Measurements from ENCODE around the gene SLC26A8.

Gene SLC26A8

DNA sequence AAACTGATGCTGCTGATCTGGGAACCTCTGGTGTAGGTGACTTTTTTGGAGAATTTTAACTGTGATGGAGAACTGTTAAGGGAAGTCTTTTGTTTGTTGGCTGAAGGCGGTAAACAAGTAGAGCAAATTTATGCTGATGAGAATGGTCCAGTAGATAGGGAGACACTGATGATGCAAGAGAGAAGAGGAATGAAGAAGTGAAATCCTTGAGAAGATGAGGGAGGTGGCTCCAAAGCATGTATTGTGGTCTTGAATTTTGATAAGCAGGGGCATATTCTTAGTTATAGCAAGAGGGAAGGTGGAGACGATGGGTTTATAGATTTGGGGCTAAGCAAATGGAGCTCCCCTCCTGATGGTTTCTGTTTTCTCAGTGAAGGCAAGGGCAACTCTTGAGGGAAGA is 25.1 kb upstream of the SLC26A8 start:
- H3K27ac ChIP-seq, result no peak overlapping the region
- H3K9ac ChIP-seq, result no peak overlapping the region
- H3K4me1 ChIP-seq, result peaks cover 3% of the 10 kb centered on the region
- H2AFZ ChIP-seq, result no peak overlapping the region
- H3K4me2 ChIP-seq (ENCODE audit: low read length), result no peak overlapping the region
- no peak overlapping the region for H3K4me3 ChIP-seq (ENCODE audit: low read depth, low read length)
- peaks cover 37% of the 10 kb centered on the region for H3K79me2 ChIP-seq
- no peak for TF ChIP-seq CTCF (IDR thresholded peaks at IDR 0.05)
- H3K9me3 ChIP-seq (ENCODE audit: control insufficient read depth, low read length), result no peaks in the 10 kb centered on the region
- H3K36me3 ChIP-seq (ENCODE audit: control insufficient read depth, insufficient read depth, low read length), result no peaks in the 10 kb centered on the region
- no peaks in the 10 kb centered on the region for H3K27me3 ChIP-seq (ENCODE audit: control insufficient read depth, insufficient read depth, low read length)

DNA sequence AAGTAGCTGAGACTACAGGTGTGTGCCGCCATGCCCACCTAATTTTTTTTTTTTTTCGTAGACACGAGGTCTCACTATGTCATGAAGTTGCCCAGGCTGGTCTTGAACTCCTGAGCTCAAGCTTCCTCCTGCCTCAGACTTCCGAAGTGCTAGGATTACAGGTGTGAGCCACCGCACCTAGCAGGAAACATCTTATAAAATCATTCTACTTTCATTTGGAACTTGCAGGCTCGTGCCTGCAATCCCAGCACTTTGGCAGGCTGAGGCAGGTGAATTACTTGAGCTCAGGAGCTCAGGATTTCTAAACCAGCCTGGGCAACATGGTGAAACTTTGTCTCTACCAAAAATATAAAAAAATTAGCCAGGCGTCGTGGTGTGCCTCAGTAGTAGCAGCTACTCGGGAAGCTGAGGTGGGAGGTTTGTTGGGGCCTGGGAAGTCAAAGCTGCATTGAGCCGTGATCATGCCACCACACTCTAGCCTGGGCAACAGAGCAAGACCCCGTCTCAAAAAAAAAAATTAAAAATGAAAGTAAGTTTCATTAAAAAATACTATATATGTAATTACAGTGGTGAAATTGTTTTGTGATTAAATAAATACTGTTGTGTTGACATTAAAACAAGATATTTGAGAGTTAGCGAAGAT is 18.3 kb upstream of the SLC26A8 start:
- H2AFZ ChIP-seq, result no peak overlapping the region
- H3K4me1 ChIP-seq, result peaks cover 9% of the 10 kb centered on the region
- no peak overlapping the region for H3K4me2 ChIP-seq (ENCODE audit: low read length)
- no peaks in the 10 kb centered on the region for H3K36me3 ChIP-seq (ENCODE audit: control insufficient read depth, insufficient read depth, low read length)
- H3K79me2 ChIP-seq, result peaks cover 53% of the 10 kb centered on the region
- H3K27me3 ChIP-seq (ENCODE audit: control insufficient read depth, insufficient read depth, low read length), result no peaks in the 10 kb centered on the region
- no peaks in the 10 kb centered on the region for H3K9me3 ChIP-seq (ENCODE audit: control insufficient read depth, low read length)
- TF ChIP-seq CTCF (IDR thresholded peaks at IDR 0.05), result no peak
- no peak overlapping the region for H3K4me3 ChIP-seq (ENCODE audit: low read depth, low read length)
- H3K27ac ChIP-seq, result no peak overlapping the region
- no peak overlapping the region for H3K9ac ChIP-seq

- H3K4me1 ChIP-seq, result peaks cover 9% of the 10 kb centered on the region
- H2AFZ ChIP-seq, result no peak overlapping the region
- H3K27me3 ChIP-seq (ENCODE audit: control insufficient read depth, insufficient read depth, low read length), result no peaks in the 10 kb centered on the region
- TF ChIP-seq CTCF (IDR thresholded peaks at IDR 0.05), result no peak
- H3K9ac ChIP-seq, result no peak overlapping the region
- no peaks in the 10 kb centered on the region for H3K9me3 ChIP-seq (ENCODE audit: control insufficient read depth, low read length)
- no peak overlapping the region for H3K27ac ChIP-seq
- no peaks in the 10 kb centered on the region for H3K36me3 ChIP-seq (ENCODE audit: control insufficient read depth, insufficient read depth, low read length)
- no peak overlapping the region for H3K4me2 ChIP-seq (ENCODE audit: low read length)
- peaks cover 54% of the 10 kb centered on the region for H3K79me2 ChIP-seq
- H3K4me3 ChIP-seq (ENCODE audit: low read depth, low read length), result no peak overlapping the region
Observed at GRCh38 chr6:36040958-36041357, 16.5 kb upstream of the SLC26A8 start.

- no peaks in the 10 kb centered on the region for H3K36me3 ChIP-seq (ENCODE audit: control insufficient read depth, insufficient read depth, low read length)
- H3K27ac ChIP-seq, result no peak overlapping the region
- no peak for TF ChIP-seq CTCF (IDR thresholded peaks at IDR 0.05)
- H3K4me1 ChIP-seq, result peaks cover 9% of the 10 kb centered on the region
- H3K27me3 ChIP-seq (ENCODE audit: control insufficient read depth, insufficient read depth, low read length), result no peaks in the 10 kb centered on the region
- H3K4me2 ChIP-seq (ENCODE audit: low read length), result no peak overlapping the region
- H3K9ac ChIP-seq, result no peak overlapping the region
- no peak overlapping the region for H2AFZ ChIP-seq
- H3K79me2 ChIP-seq, result peaks cover 51% of the 10 kb centered on the region
- no peaks in the 10 kb centered on the region for H3K9me3 ChIP-seq (ENCODE audit: control insufficient read depth, low read length)
- no peak overlapping the region for H3K4me3 ChIP-seq (ENCODE audit: low read depth, low read length)
Observed at GRCh38 chr6:36039112-36039511, 14.7 kb upstream of the SLC26A8 start.
